Astrocyte (in vitro differentiated cells and primary cell): ENCODE measurements around the gene DIAPH3. TPM values are rescaled to one million over a fixed set of nuclear protein-coding genes. Genes with fewer than 3 reads are reported as not detected.

Experiments
- DNase-seq: peaks from one replicate; pipeline ENCODE4 v3.0.0-alpha.2; 2010; ENCODE audit warnings: low read depth
- FAIRE-seq: peaks from 2 replicates; lab custom pipeline; 2011; peaks lifted over from hg19 to GRCh38; lab: Jason Lieb, UNC
- H2AFZ ChIP-seq: 2 replicates; pipeline ENCODE4 v1.6.0; 2012; ENCODE audit warnings: low read depth, low read length, inconsistent platforms
- H3K27ac ChIP-seq: 2 replicates; pipeline ENCODE4 v1.5.1; 2011; ENCODE audit warnings: low read depth, low read length, inconsistent platforms
- H3K27me3 ChIP-seq: 2 replicates; pipeline ENCODE4 v1.6.0; 2011; ENCODE audit warnings: low read length, inconsistent platforms; ENCODE audit not compliant: insufficient read depth
- H3K36me3 ChIP-seq: 2 replicates; pipeline ENCODE4 v1.5.1; 2011; ENCODE audit warnings: low read length, inconsistent platforms; ENCODE audit not compliant: insufficient read depth
- H3K4me1 ChIP-seq: 2 replicates; pipeline ENCODE4 v1.5.1; 2011; ENCODE audit warnings: low read length, inconsistent platforms; ENCODE audit not compliant: insufficient read depth
- H3K4me2 ChIP-seq: 2 replicates; pipeline ENCODE4 v1.6.0; 2012; ENCODE audit warnings: low read length, inconsistent platforms
- H3K4me3 ChIP-seq: 2 replicates; pipeline ENCODE4 v1.5.1; 2011; ENCODE audit warnings: low read depth, mild to moderate bottlenecking, low read length, inconsistent platforms; ENCODE audit not compliant: insufficient read depth
- H3K79me2 ChIP-seq: 2 replicates; pipeline ENCODE4 v1.6.0; 2012; ENCODE audit warnings: mild to moderate bottlenecking, low read length, inconsistent platforms; ENCODE audit not compliant: insufficient read depth
- H3K9ac ChIP-seq: 2 replicates; pipeline ENCODE4 v1.6.0; 2012; ENCODE audit warnings: mild to moderate bottlenecking, low read length, inconsistent platforms
- H3K9me3 ChIP-seq: 2 replicates; pipeline ENCODE4 v1.5.1; 2012; ENCODE audit warnings: low read depth, mild to moderate bottlenecking, low read length, inconsistent platforms; ENCODE audit not compliant: insufficient read depth
- H4K20me1 ChIP-seq: 2 replicates; pipeline ENCODE4 v1.6.0; 2012; ENCODE audit warnings: low read length, inconsistent platforms; ENCODE audit not compliant: insufficient read depth
- H3K27ac Mint-ChIP-seq: one replicate; pipeline ENCODE4 v1.8.0; 2021; ENCODE audit warnings: mild to moderate bottlenecking, mixed read lengths; ENCODE audit not compliant: unreplicated experiment
- H3K27me3 Mint-ChIP-seq: one replicate; pipeline ENCODE4 v1.8.0; 2021; ENCODE audit warnings: low read depth, mixed read lengths; ENCODE audit not compliant: unreplicated experiment
- H3K36me3 Mint-ChIP-seq: one replicate; pipeline ENCODE4 v1.8.0; 2021; ENCODE audit warnings: low read depth, mixed read lengths; ENCODE audit not compliant: unreplicated experiment
- H3K4me1 Mint-ChIP-seq: one replicate; pipeline ENCODE4 v1.8.0; 2021; ENCODE audit warnings: low read depth, mixed read lengths; ENCODE audit not compliant: unreplicated experiment
- H3K4me3 Mint-ChIP-seq: one replicate; pipeline ENCODE4 v1.8.0; 2021; ENCODE audit warnings: mild to moderate bottlenecking, moderate library complexity, mixed read lengths; ENCODE audit not compliant: unreplicated experiment
- H3K9me3 Mint-ChIP-seq: one replicate; pipeline ENCODE4 v1.8.0; 2021; ENCODE audit warnings: mild to moderate bottlenecking, mixed read lengths; ENCODE audit not compliant: unreplicated experiment
- EZH2 ChIP-seq: IDR thresholded peaks from 2 replicates; pipeline ENCODE4 v1.6.1; 2012; ENCODE audit warnings: mild to moderate bottlenecking, low read length, inconsistent platforms; ENCODE audit not compliant: insufficient read depth
- total RNA-seq: library from RNA; stranded (reverse); gene quantifications from 2 replicates; pipeline ENCODE4 v1.2.1, GENCODE V29; 2021
- TF ChIP-seq, protein P1 (sequence below): IDR thresholded peaks from 2 replicates; pipeline ENCODE4 v1.5.1; 2011; ENCODE audit warnings: low read depth, mild to moderate bottlenecking, inconsistent platforms, low read length, moderate library complexity; ENCODE audit not compliant: insufficient read depth

DIAPH3 gene
- total RNA-seq, 1 donor from 2014 or later, result 19.0 TPM

DNA sequence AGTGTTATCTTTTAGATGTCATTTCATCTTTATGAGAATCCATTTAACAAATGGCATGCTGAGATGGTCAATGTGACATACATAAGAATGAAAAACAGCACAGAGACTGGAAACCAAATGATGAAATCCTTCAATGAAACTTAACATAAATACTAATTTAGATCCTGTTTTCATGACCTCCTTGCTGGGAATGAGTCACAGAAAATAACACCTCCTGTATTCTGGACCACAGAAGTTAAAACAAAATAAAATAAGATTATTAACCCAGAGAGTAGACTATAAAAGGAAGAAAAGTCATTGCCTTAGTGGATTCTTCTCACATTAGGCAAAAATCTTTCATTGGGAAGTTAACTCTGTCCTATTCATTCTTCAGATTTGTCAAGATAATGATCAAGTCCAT, 1.6 kb downstream of the DIAPH3 start:
- no peak for FAIRE-seq

GRCh38 chr13:60158321-60158801, 5.4 kb downstream of the DIAPH3 start:
- TF ChIP-seq, protein P1, sequence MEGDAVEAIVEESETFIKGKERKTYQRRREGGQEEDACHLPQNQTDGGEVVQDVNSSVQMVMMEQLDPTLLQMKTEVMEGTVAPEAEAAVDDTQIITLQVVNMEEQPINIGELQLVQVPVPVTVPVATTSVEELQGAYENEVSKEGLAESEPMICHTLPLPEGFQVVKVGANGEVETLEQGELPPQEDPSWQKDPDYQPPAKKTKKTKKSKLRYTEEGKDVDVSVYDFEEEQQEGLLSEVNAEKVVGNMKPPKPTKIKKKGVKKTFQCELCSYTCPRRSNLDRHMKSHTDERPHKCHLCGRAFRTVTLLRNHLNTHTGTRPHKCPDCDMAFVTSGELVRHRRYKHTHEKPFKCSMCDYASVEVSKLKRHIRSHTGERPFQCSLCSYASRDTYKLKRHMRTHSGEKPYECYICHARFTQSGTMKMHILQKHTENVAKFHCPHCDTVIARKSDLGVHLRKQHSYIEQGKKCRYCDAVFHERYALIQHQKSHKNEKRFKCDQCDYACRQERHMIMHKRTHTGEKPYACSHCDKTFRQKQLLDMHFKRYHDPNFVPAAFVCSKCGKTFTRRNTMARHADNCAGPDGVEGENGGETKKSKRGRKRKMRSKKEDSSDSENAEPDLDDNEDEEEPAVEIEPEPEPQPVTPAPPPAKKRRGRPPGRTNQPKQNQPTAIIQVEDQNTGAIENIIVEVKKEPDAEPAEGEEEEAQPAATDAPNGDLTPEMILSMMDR, result no peak
- Histone ChIP-seq H3K9me3 (no peaks in the 10 kb centered on the region), H2AFZ (no peak overlapping the region), H3K79me2 (peaks cover 99% of the 10 kb centered on the region), H3K4me3 (no peak overlapping the region), H3K4me1 (no peaks in the 10 kb centered on the region), H3K4me2 (no peak overlapping the region), H3K9ac (no peak overlapping the region), H3K27me3 (no peaks in the 10 kb centered on the region), H3K36me3 (no peaks in the 10 kb centered on the region), H4K20me1 (peaks cover 18% of the 10 kb centered on the region), H3K27ac (no peak overlapping the region)
- Mint-ChIP-seq H3K27ac (peak overlapping the region; percentile 30), H3K4me3 (no peak overlapping the region), H3K36me3 (no peaks in the 10 kb centered on the region), H3K4me1 (peaks cover 6% of the 10 kb centered on the region), H3K27me3 (no peaks in the 10 kb centered on the region), H3K9me3 (no peaks in the 10 kb centered on the region)
- FAIRE-seq, result no peak
- DNase-seq, result no peak

More for the DNA sequence above, 1.6 kb downstream of the DIAPH3 start:
- Mint-ChIP-seq H3K36me3 (no peaks in the 10 kb centered on the region), H3K4me3 (peak overlapping the region; percentile 95), H3K9me3 (no peaks in the 10 kb centered on the region), H3K27ac (peak overlapping the region; percentile 99), H3K4me1 (peaks cover 27% of the 10 kb centered on the region), H3K27me3 (no peaks in the 10 kb centered on the region)
- no peaks in the 10 kb centered on the region for H3K36me3 ChIP-seq
- peaks cover 73% of the 10 kb centered on the region for H3K79me2 ChIP-seq
- H3K9ac ChIP-seq, result peak overlapping the region; percentile 99
- H3K27ac ChIP-seq, result peak overlapping the region; percentile 99
- peak overlapping the region; percentile 94 for H3K4me3 ChIP-seq
- peak overlapping the region; percentile 94 for H3K4me2 ChIP-seq
- no peak overlapping the region for H2AFZ ChIP-seq
- H3K4me1 ChIP-seq, result peaks cover 16% of the 10 kb centered on the region
- TF ChIP-seq EZH2, result no peak
- TF ChIP-seq, protein P1, result no peak
- H4K20me1 ChIP-seq, result peaks cover 7% of the 10 kb centered on the region
- peak; percentile 30 for DNase-seq
- no peaks in the 10 kb centered on the region for H3K27me3 ChIP-seq
- H3K9me3 ChIP-seq, result no peaks in the 10 kb centered on the region

GRCh38 chr13:60155978-60156377, 7.8 kb downstream of the DIAPH3 start:
- Histone ChIP-seq H3K27ac (no peak overlapping the region), H2AFZ (no peak overlapping the region), H3K4me3 (no peak overlapping the region), H3K36me3 (no peaks in the 10 kb centered on the region), H3K4me2 (no peak overlapping the region), H3K9ac (no peak overlapping the region), H3K27me3 (no peaks in the 10 kb centered on the region), H3K9me3 (no peaks in the 10 kb centered on the region), H3K79me2 (peaks cover 98% of the 10 kb centered on the region), H3K4me1 (no peaks in the 10 kb centered on the region), H4K20me1 (peaks cover 21% of the 10 kb centered on the region)
- Mint-ChIP-seq H3K4me1 (peaks cover 1% of the 10 kb centered on the region), H3K4me3 (no peak overlapping the region), H3K9me3 (no peaks in the 10 kb centered on the region), H3K27ac (no peak overlapping the region), H3K36me3 (no peaks in the 10 kb centered on the region), H3K27me3 (no peaks in the 10 kb centered on the region)
- DNase-seq, result no peak
- TF ChIP-seq EZH2, result no peak
- TF ChIP-seq, protein P1, result no peak
- FAIRE-seq, result no peak
